ENCODE data around the gene EDEM3. TPM values are rescaled to one million over a fixed set of nuclear protein-coding genes. Genes with fewer than 3 reads are reported as not detected.

The EDEM3 gene
- total and polyA plus RNA-seq, 2 of the 8 experiments (the other 6 are each of a cell fraction or from before 2014, with no cell fraction given) = 1.6 to 14.0 TPM

- Histone ChIP-seq H4K91ac (replicated peaks; ENCODE audit: insufficient read length, low read length) (no peak overlapping the region), H4K8ac (ENCODE audit: extremely low read depth, insufficient read depth, low read length) (no peak overlapping the region), H3K4ac (replicated peaks; ENCODE audit: insufficient read length, low read depth, low read length) (no peak overlapping the region), H3K14ac (ENCODE audit: insufficient read length) (no peak overlapping the region), H3K23me2 (ENCODE audit: low read depth, low read length) (no peaks in the 10 kb centered on the region; the same call in 1 of the 2 replicates), H3K9me3 (ENCODE audit: insufficient read depth in 2 of 2, low read depth in 1 of 2, low read length in 1 of 2) (no peaks in the 10 kb centered on the region), H2BK20ac (ENCODE audit: low read length) (no peak overlapping the region), H4K5ac (ENCODE audit: insufficient read length, low read depth, low read length) (no peak overlapping the region), H2BK5ac (ENCODE audit: low read depth, low read length) (no peak overlapping the region), H2BK120ac (replicated peaks; ENCODE audit: low read depth, low read length) (no peak overlapping the region), H3K79me1 (ENCODE audit: low read depth, low read length) (no peaks in the 10 kb centered on the region), H3K18ac (ENCODE audit: extremely low read depth, low read length) (no peak overlapping the region), H2AK5ac (ENCODE audit: low read depth, low read length) (no peak overlapping the region), H4K20me1 (replicated peaks in 1 of 2; ENCODE audit: control insufficient read depth in 1 of 2, insufficient read depth in 2 of 2, low read length in 2 of 2) (no peaks in the 10 kb centered on the region), H3K27me3 (replicated peaks in 1 of 4; ENCODE audit: control insufficient read depth in 3 of 4, extremely low read depth in 1 of 4, insufficient read depth in 3 of 4, low read length in 3 of 4) (no peaks in the 10 kb centered on the region), H2BK15ac (ENCODE audit: low read length) (no peak overlapping the region), H3K4me2 (ENCODE audit: insufficient read depth in 1 of 2, low read depth in 2 of 2, low read length in 2 of 2) (no peak overlapping the region), H2AFZ (ENCODE audit: low read length) (no peak overlapping the region), H3K79me2 (ENCODE audit: control insufficient read depth in 1 of 2, insufficient read depth in 2 of 2, low read length in 2 of 2) (no peaks in the 10 kb centered on the region), H3K27ac (ENCODE audit: low read depth, low read length) (no peak overlapping the region), H3K56ac (replicated peaks; ENCODE audit: insufficient read length, low read depth, low read length) (no peak overlapping the region), H3K4me1 (replicated peaks in 1 of 4; ENCODE audit: control insufficient read depth in 3 of 4, insufficient read depth in 4 of 4, low read length in 3 of 4) (no peaks in the 10 kb centered on the region), H3K4me3 (ENCODE audit: extremely low read depth in 1 of 4, insufficient read depth in 2 of 4, low read depth in 3 of 4, low read length in 4 of 4) (no peak overlapping the region), H3K36me3 (ENCODE audit: control insufficient read depth in 2 of 4, insufficient read depth in 4 of 4, low read length in 3 of 4) (peaks cover 0 to 8% (median 0%) of the 10 kb centered on the region in 4 experiments; a peak in 1 of 8 replicates), H2BK12ac (ENCODE audit: low read depth, low read length) (no peak overlapping the region), H3K9ac (replicated peaks in 1 of 4; ENCODE audit: extremely low read depth in 1 of 4, low read depth in 3 of 4, low read length in 3 of 4) (no peak overlapping the region), H3K23ac (ENCODE audit: insufficient read length) (no peak overlapping the region)
- ChIA-PET CTCF (ENCODE audit: partially characterized antibody) (no interaction called here), POLR2A (ENCODE audit: partially characterized antibody) (no interaction called here)
- TF ChIP-seq MAX (IDR thresholded peaks at IDR 0.05) = no peak
- TF ChIP-seq CTBP2 (IDR thresholded peaks at IDR 0.05; ENCODE audit: borderline replicate concordance, insufficient read depth, insufficient read length, low read length) = no peak
- no peak for TF ChIP-seq TBP (IDR thresholded peaks at IDR 0.05; ENCODE audit: low read depth, low read length)
- no peak for TF ChIP-seq RXRA (IDR thresholded peaks at IDR 0.05; ENCODE audit: insufficient read depth, low read depth, low read length)
- TF ChIP-seq, protein P1, sequence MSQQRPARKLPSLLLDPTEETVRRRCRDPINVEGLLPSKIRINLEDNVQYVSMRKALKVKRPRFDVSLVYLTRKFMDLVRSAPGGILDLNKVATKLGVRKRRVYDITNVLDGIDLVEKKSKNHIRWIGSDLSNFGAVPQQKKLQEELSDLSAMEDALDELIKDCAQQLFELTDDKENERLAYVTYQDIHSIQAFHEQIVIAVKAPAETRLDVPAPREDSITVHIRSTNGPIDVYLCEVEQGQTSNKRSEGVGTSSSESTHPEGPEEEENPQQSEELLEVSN (IDR thresholded peaks at IDR 0.05) = no peak
- no peak for TF ChIP-seq CEBPB (IDR thresholded peaks at IDR 0.05; ENCODE audit: low read depth, low read length)
- TF ChIP-seq NRF1 (IDR thresholded peaks at IDR 0.05; ENCODE audit: low read depth, low read length) = no peak
- no peak for TF ChIP-seq EGR1 (IDR thresholded peaks at IDR 0.05; ENCODE audit: borderline replicate concordance, low read depth, low read length)
- WGBS, 2 experiments (ENCODE audit: extremely low coverage in 1 of 2, insufficient coverage in 1 of 2, insufficient read length in 1 of 2, insufficient replicate concordance in 2 of 2, low coverage in 1 of 2, low lambda C conversion rate in 2 of 2, missing lambda C conversion rate in 1 of 2) = 96% methylated on average over 6 of the region's 6 CpGs; no CpG with 5 or more reads in 1 of the 2 experiments
- no peak for FAIRE-seq
- no peak for DNase-seq (ENCODE audit: low read depth in 1 of 2, low spot score in 2 of 2)
Observed at GRCh38 chr1:184708084-184708676, 46.5 kb downstream of the EDEM3 start.

Data from H1 (cell line).